Neuronal stem cell (in vitro differentiated cells): Measurements from ENCODE around the gene ADAM22.

ENCODE experiments used
- DNase-seq: peaks from one replicate; pipeline ENCODE4 v3.0.0-alpha.2; 2013; ENCODE audit warnings: low spot score
- H2AFZ ChIP-seq: one replicate; pipeline ENCODE4 v1.6.1; 2013; ENCODE audit warnings: mild to moderate bottlenecking, low read length, inconsistent platforms
- H2AK5ac ChIP-seq: 2 replicates; pipeline ENCODE4 v1.6.1; 2013; ENCODE audit warnings: low read depth, mild to moderate bottlenecking, inconsistent platforms, low read length, moderate library complexity, mixed read lengths
- H2BK120ac ChIP-seq: 2 replicates; pipeline ENCODE4 v1.6.1; 2013; ENCODE audit warnings: low read depth, mild to moderate bottlenecking, inconsistent platforms, low read length, moderate library complexity, mixed read lengths
- H2BK12ac ChIP-seq: one replicate; pipeline ENCODE4 v1.6.1; 2013; ENCODE audit warnings: low read length, inconsistent platforms
- H2BK15ac ChIP-seq: 2 replicates; pipeline ENCODE4 v1.6.1; 2013; ENCODE audit warnings: mild to moderate bottlenecking, low read length, inconsistent platforms, mixed read lengths
- H2BK5ac ChIP-seq: one replicate; pipeline ENCODE4 v1.6.1; 2013; ENCODE audit warnings: inconsistent platforms, mild to moderate bottlenecking, low read length, moderate library complexity
- H3K14ac ChIP-seq: one replicate; pipeline ENCODE4 v1.6.1; 2013; ENCODE audit warnings: low read length, inconsistent platforms
- H3K18ac ChIP-seq: 2 replicates; pipeline ENCODE4 v1.6.1; 2013; ENCODE audit warnings: low read length, inconsistent platforms
- H3K23ac ChIP-seq: 2 replicates; pipeline ENCODE4 v1.6.1; 2013; ENCODE audit warnings: low read depth, mild to moderate bottlenecking, mixed read lengths, low read length, inconsistent platforms; ENCODE audit not compliant: poor library complexity
- H3K27ac ChIP-seq: replicated peaks from 3 replicates; pipeline ENCODE4 v1.5.1; 2013; ENCODE audit warnings: low read length, inconsistent platforms
- H3K27me3 ChIP-seq, 3 experiments: 2 replicates each; pipeline ENCODE4 v1.6.1; 2013; ENCODE audit warnings: low read length in 3 of 3, mild to moderate bottlenecking in 2 of 3, inconsistent platforms in 1 of 3, low read depth in 1 of 3, mixed read lengths in 1 of 3, moderate library complexity in 1 of 3; ENCODE audit not compliant: control insufficient read depth in 3 of 3, insufficient read depth in 3 of 3
- H3K36me3 ChIP-seq, 2 donors: replicated peaks in 1 of 2; 2 replicates each; pipeline ENCODE4 v1.6.1; 2013; ENCODE audit warnings: low read length in 2 of 2; ENCODE audit not compliant: control insufficient read depth in 2 of 2, insufficient read depth in 2 of 2
- H3K4ac ChIP-seq: 2 replicates; pipeline ENCODE4 v1.6.1; 2013; ENCODE audit warnings: inconsistent platforms, mild to moderate bottlenecking, low read length, moderate library complexity
- H3K4me1 ChIP-seq, 2 donors: 1 replicate in 1 of 2; 2 replicates in 1 of 2; pipeline ENCODE4 v1.6.1; 2013; ENCODE audit warnings: low read length in 2 of 2, low read depth in 1 of 2; ENCODE audit not compliant: control insufficient read depth in 2 of 2, insufficient read depth in 1 of 2
- H3K4me2 ChIP-seq: one replicate; pipeline ENCODE4 v1.6.1; 2013; ENCODE audit warnings: mild to moderate bottlenecking, low read length, inconsistent platforms; ENCODE audit not compliant: insufficient read depth, poor library complexity, severe bottlenecking
- H3K4me3 ChIP-seq, 2 donors: 2 replicates each; pipeline ENCODE4 v1.5.1; 2013; ENCODE audit warnings: low read length in 2 of 2, mild to moderate bottlenecking in 2 of 2, inconsistent platforms in 1 of 2, moderate library complexity in 1 of 2
- H3K79me1 ChIP-seq: one replicate; pipeline ENCODE4 v1.6.1; 2013; ENCODE audit warnings: low read depth, mild to moderate bottlenecking, inconsistent platforms, low read length, moderate library complexity
- H3K9ac ChIP-seq: one replicate; pipeline ENCODE4 v1.6.1; 2013; ENCODE audit warnings: mild to moderate bottlenecking, low read depth, low read length, inconsistent platforms; ENCODE audit not compliant: poor library complexity
- H3K9me3 ChIP-seq, 2 donors: replicated peaks in 1 of 2; 2 replicates each; pipeline versions ENCODE3 to v1.6.1; 2013; ENCODE audit warnings: low read length in 2 of 2, mild to moderate bottlenecking in 2 of 2, inconsistent platforms in 1 of 2, low read depth in 1 of 2, mixed read lengths in 1 of 2, moderate library complexity in 1 of 2; ENCODE audit not compliant: control insufficient read depth in 2 of 2, insufficient read depth in 1 of 2
- H4K8ac ChIP-seq: one replicate; pipeline ENCODE4 v1.6.1; 2013; ENCODE audit warnings: low read depth, mild to moderate bottlenecking, inconsistent platforms, low read length, moderate library complexity
- H4K91ac ChIP-seq: one replicate; pipeline ENCODE4 v1.6.1; 2013; ENCODE audit warnings: low read length, low read depth, mild to moderate bottlenecking, inconsistent platforms; ENCODE audit not compliant: poor library complexity
- WGBS, 2 donors: extraction: QIAGEN DNeasy Blood & Tissue Kit; methylation state at CpG; one replicate each; pipeline ENCODE4 v1.1.7; 2013; ENCODE audit warnings: missing lambda C conversion rate in 2 of 2, mixed read lengths in 1 of 2; ENCODE audit not compliant: insufficient read length in 2 of 2, insufficient replicate concordance in 1 of 2; ENCODE audit errors: extremely low coverage in 2 of 2; 5-methylcytosine and 5-hydroxymethylcytosine counted together

Gene ADAM22

GRCh38 chr7:88169717-88170320, 235.8 kb downstream of the ADAM22 start:
- no peak overlapping the region for H2BK12ac ChIP-seq
- H3K36me3 ChIP-seq: no peaks in the 10 kb centered on the region
- no peak overlapping the region for H3K23ac ChIP-seq
- no peaks in the 10 kb centered on the region for H3K27me3 ChIP-seq
- H3K4me1 ChIP-seq: peaks cover 0 to 1% of the 10 kb centered on the region in 2 donors
- no peak overlapping the region for H2AK5ac ChIP-seq
- H3K18ac ChIP-seq: no peak overlapping the region
- no peaks in the 10 kb centered on the region for H3K79me1 ChIP-seq
- no peak overlapping the region for H3K4ac ChIP-seq
- H2BK120ac ChIP-seq: no peak overlapping the region
- no CpG with 5 or more reads among the region's 1 CpG for WGBS, 2 donors
- H4K8ac ChIP-seq: no peak overlapping the region
- H3K9me3 ChIP-seq: no peaks in the 10 kb centered on the region
- no peak overlapping the region for H3K14ac ChIP-seq
- H3K4me2 ChIP-seq: no peak overlapping the region
- no peak for DNase-seq
- no peak overlapping the region for H3K4me3 ChIP-seq
- H2BK5ac ChIP-seq: no peak overlapping the region
- no peak overlapping the region for H3K27ac ChIP-seq
- no peak overlapping the region for H4K91ac ChIP-seq
- H3K9ac ChIP-seq: no peak overlapping the region
- H2BK15ac ChIP-seq: no peak overlapping the region
- H2AFZ ChIP-seq: no peak overlapping the region

GRCh38 chr7:88172842-88173241, 238.8 kb downstream of the ADAM22 start:
- no peak for DNase-seq
- no peaks in the 10 kb centered on the region for H3K79me1 ChIP-seq
- H3K4ac ChIP-seq: no peak overlapping the region
- no peak overlapping the region for H2BK15ac ChIP-seq
- no peak overlapping the region for H3K9ac ChIP-seq
- H3K4me2 ChIP-seq: no peak overlapping the region
- no peak overlapping the region for H3K18ac ChIP-seq
- H3K23ac ChIP-seq: no peak overlapping the region
- no peaks in the 10 kb centered on the region for H3K9me3 ChIP-seq
- H4K8ac ChIP-seq: no peak overlapping the region
- no peaks in the 10 kb centered on the region for H3K36me3 ChIP-seq
- no peak overlapping the region for H2BK12ac ChIP-seq
- H3K4me3 ChIP-seq: no peak overlapping the region
- no peak overlapping the region for H4K91ac ChIP-seq
- no peak overlapping the region for H3K27ac ChIP-seq
- no peaks in the 10 kb centered on the region for H3K4me1 ChIP-seq
- no peaks in the 10 kb centered on the region for H3K27me3 ChIP-seq
- H2BK120ac ChIP-seq: no peak overlapping the region
- no peak overlapping the region for H3K14ac ChIP-seq
- no peak overlapping the region for H2AFZ ChIP-seq
- no peak overlapping the region for H2BK5ac ChIP-seq
- WGBS, 2 donors: no CpG with 5 or more reads among the region's 4 CpGs
- no peak overlapping the region for H2AK5ac ChIP-seq

- Histone ChIP-seq H2BK5ac (no peak overlapping the region), H3K14ac (no peak overlapping the region), H2AK5ac (no peak overlapping the region), H3K27me3 (no peaks in the 10 kb centered on the region), H3K4ac (no peak overlapping the region), H3K27ac (no peak overlapping the region), H3K36me3 (no peaks in the 10 kb centered on the region), H4K8ac (no peak overlapping the region), H3K18ac (no peak overlapping the region), H2BK15ac (no peak overlapping the region), H2AFZ (no peak overlapping the region), H4K91ac (no peak overlapping the region), H3K4me1 (no peaks in the 10 kb centered on the region), H3K9me3 (no peaks in the 10 kb centered on the region), H3K79me1 (no peaks in the 10 kb centered on the region), H3K9ac (no peak overlapping the region), H2BK12ac (no peak overlapping the region), H3K23ac (no peak overlapping the region), H3K4me3 (no peak overlapping the region), H3K4me2 (no peak overlapping the region), H2BK120ac (no peak overlapping the region)
- WGBS, 2 donors: no CpG with 5 or more reads among the region's 5 CpGs
- no peak for DNase-seq
These were observed 242.1 kb downstream of the ADAM22 start for GRCh38 chr7:88176190-88176589.

- no peak overlapping the region for H3K14ac ChIP-seq
- no CpG with 5 or more reads among the region's 1 CpG for WGBS, 2 donors
- H3K23ac ChIP-seq: no peak overlapping the region
- no peak overlapping the region for H2AFZ ChIP-seq
- H2BK120ac ChIP-seq: no peak overlapping the region
- H3K4me1 ChIP-seq: peaks cover 1 to 10% of the 10 kb centered on the region in 2 donors
- H3K27me3 ChIP-seq: no peaks in the 10 kb centered on the region
- H3K9ac ChIP-seq: no peak overlapping the region
- H2AK5ac ChIP-seq: no peak overlapping the region
- no peak overlapping the region for H3K4me2 ChIP-seq
- H4K91ac ChIP-seq: no peak overlapping the region
- H3K4me3 ChIP-seq: no peak overlapping the region
- DNase-seq: no peak
- no peak overlapping the region for H2BK12ac ChIP-seq
- H3K79me1 ChIP-seq: no peaks in the 10 kb centered on the region
- no peak overlapping the region for H3K4ac ChIP-seq
- H2BK15ac ChIP-seq: no peak overlapping the region
- no peak overlapping the region for H4K8ac ChIP-seq
- no peak overlapping the region for H3K18ac ChIP-seq
- H3K36me3 ChIP-seq: no peaks in the 10 kb centered on the region
- no peak overlapping the region for H3K27ac ChIP-seq
- no peaks in the 10 kb centered on the region for H3K9me3 ChIP-seq
- H2BK5ac ChIP-seq: no peak overlapping the region
These were observed 249.0 kb downstream of the ADAM22 start for GRCh38 chr7:88183051-88183450.
